ENCODE data around the gene C1orf167. TPM values are rescaled to one million over a fixed set of nuclear protein-coding genes. Genes with fewer than 3 reads are reported as not detected.

C1orf167 gene
- total RNA-seq, 1 donor from 2014 or later = not detected

DNA sequence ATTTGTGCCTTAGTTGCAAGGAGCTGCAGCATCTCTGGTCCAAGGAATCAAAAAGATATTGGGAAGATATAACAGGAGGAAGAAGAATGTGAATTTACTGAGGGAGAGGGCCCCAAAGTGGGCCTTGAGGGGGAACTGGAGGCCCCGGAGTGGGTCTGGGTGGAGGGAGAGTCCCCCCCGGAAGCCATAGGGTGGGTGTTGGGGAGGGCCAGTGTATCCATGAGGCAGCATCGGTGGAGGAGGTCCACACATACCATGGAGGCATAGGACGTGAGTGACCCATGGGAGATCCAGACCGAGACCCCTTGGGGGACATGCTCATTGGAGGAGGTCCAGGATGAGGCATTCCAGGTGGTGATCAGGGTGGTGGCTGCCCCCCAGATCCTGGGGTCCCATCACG lies 708 bp upstream of the C1orf167 start:
- H3K9me3 Mint-ChIP-seq (ENCODE audit: unreplicated experiment) = peaks cover 2% of the 10 kb centered on the region
- no peak overlapping the region for H3K27ac Mint-ChIP-seq (ENCODE audit: unreplicated experiment)
- DNase-seq = no peak
- TF ChIP-seq, protein P1, sequence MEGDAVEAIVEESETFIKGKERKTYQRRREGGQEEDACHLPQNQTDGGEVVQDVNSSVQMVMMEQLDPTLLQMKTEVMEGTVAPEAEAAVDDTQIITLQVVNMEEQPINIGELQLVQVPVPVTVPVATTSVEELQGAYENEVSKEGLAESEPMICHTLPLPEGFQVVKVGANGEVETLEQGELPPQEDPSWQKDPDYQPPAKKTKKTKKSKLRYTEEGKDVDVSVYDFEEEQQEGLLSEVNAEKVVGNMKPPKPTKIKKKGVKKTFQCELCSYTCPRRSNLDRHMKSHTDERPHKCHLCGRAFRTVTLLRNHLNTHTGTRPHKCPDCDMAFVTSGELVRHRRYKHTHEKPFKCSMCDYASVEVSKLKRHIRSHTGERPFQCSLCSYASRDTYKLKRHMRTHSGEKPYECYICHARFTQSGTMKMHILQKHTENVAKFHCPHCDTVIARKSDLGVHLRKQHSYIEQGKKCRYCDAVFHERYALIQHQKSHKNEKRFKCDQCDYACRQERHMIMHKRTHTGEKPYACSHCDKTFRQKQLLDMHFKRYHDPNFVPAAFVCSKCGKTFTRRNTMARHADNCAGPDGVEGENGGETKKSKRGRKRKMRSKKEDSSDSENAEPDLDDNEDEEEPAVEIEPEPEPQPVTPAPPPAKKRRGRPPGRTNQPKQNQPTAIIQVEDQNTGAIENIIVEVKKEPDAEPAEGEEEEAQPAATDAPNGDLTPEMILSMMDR (IDR thresholded peaks at IDR 0.05; ENCODE audit: partially characterized antibody, unreplicated experiment) = no peak
- H3K4me3 Mint-ChIP-seq (ENCODE audit: unreplicated experiment) = no peak overlapping the region
- peaks cover 14% of the 10 kb centered on the region for H3K36me3 Mint-ChIP-seq (ENCODE audit: unreplicated experiment)
- H3K4me1 Mint-ChIP-seq (ENCODE audit: low read depth, unreplicated experiment) = peaks cover 3% of the 10 kb centered on the region
- H3K27me3 Mint-ChIP-seq (ENCODE audit: unreplicated experiment) = peaks cover 14% of the 10 kb centered on the region

DNA sequence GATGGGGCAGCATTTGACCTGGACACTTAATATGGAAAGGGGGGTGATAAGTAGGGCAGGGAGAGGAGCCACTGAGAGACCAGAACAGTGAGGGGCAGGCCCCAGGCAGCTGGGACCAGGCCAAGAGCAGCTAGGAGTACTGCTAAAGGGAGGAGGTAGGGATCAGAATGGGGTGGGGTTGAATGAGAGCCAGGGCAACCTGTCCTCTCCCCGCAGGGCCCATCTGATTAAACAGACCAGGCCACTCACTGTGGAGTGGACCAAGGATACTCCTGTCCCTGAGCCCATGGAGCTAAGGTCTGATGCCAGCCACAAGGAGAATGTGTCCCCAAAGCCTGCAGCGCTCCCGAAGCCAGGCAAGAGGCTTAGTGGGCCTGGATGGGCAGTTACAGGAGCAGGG lies 2.1 kb downstream of the C1orf167 start:
- TF ChIP-seq, protein P1 (IDR thresholded peaks at IDR 0.05; ENCODE audit: partially characterized antibody, unreplicated experiment) = no peak
- no peak overlapping the region for H3K4me3 Mint-ChIP-seq (ENCODE audit: unreplicated experiment)
- H3K4me1 Mint-ChIP-seq (ENCODE audit: low read depth, unreplicated experiment) = peaks cover 6% of the 10 kb centered on the region
- peaks cover 5% of the 10 kb centered on the region for H3K36me3 Mint-ChIP-seq (ENCODE audit: unreplicated experiment)
- H3K27me3 Mint-ChIP-seq (ENCODE audit: unreplicated experiment) = peaks cover 16% of the 10 kb centered on the region
- peaks cover 2% of the 10 kb centered on the region for H3K9me3 Mint-ChIP-seq (ENCODE audit: unreplicated experiment)
- DNase-seq = no peak
- H3K27ac Mint-ChIP-seq (ENCODE audit: unreplicated experiment) = no peak overlapping the region

DNA sequence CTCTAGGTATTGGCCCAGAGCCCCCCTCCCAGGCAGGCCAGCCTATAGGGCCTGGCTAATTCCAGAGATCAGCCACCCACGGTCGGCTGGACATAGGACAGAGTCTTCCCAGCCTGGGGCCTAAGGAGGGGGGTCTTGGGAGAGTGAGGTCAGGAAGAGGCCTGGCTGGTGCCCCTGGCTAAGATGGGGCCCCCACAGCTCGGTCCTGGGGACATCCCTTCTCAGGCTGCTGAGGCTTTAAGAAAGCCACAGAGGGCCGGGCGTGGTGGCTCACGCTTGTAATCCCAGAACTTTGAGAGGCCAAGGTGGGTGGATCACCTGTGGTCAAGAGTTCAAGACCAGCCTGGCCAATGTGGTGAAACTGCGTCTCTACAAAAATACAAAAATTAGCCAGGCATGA lies 2.5 kb downstream of the C1orf167 start:
- DNase-seq = no peak
- peaks cover 15% of the 10 kb centered on the region for H3K27me3 Mint-ChIP-seq (ENCODE audit: unreplicated experiment)
- H3K4me3 Mint-ChIP-seq (ENCODE audit: unreplicated experiment) = no peak overlapping the region
- TF ChIP-seq, protein P1 (IDR thresholded peaks at IDR 0.05; ENCODE audit: partially characterized antibody, unreplicated experiment) = no peak
- no peak overlapping the region for H3K27ac Mint-ChIP-seq (ENCODE audit: unreplicated experiment)
- H3K9me3 Mint-ChIP-seq (ENCODE audit: unreplicated experiment) = peaks cover 2% of the 10 kb centered on the region
- peaks cover 6% of the 10 kb centered on the region for H3K4me1 Mint-ChIP-seq (ENCODE audit: low read depth, unreplicated experiment)
- H3K36me3 Mint-ChIP-seq (ENCODE audit: unreplicated experiment) = peaks cover 5% of the 10 kb centered on the region

DNA sequence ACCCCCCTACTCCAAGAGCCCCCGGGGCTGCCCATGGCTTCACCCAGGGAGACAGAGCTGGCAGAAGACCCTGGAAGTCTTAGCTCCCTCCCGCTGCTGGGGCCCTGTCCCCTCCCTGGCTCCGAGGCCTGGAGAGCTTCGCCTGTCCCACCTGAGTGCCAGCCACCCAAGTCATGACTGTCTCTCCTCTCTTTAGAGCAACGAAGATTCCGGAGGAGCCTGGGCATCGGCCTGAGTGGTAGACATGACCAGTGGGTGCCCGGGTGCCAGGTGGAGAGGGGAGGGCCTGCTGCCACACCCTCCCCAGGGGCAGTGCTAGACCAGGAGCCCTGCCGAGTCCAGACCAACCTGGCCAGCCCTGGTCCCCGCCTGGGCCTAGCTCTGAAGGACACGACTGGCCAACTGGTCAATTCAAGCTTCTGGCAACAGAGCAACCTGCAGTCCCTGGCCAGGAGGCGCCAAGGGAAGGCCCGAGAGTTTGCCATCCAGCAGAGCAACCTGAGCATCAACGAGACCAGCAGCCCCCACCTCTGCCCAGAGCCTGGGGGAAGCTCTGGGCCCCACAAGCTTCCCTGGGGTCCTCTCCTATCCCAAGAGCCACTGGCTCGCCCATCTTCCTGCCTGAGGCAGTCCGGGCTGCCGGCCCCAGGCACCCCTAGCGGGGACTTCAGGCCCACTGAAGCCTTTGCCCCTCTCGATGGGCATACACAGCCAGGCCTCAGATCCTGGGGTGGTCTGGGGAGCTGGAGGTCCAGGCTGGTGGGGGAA lies 3.9 kb downstream of the C1orf167 start:
- peaks cover 6% of the 10 kb centered on the region for H3K4me1 Mint-ChIP-seq (ENCODE audit: low read depth, unreplicated experiment)
- H3K27ac Mint-ChIP-seq (ENCODE audit: unreplicated experiment) = no peak overlapping the region
- no peak for DNase-seq
- TF ChIP-seq, protein P1 (IDR thresholded peaks at IDR 0.05; ENCODE audit: partially characterized antibody, unreplicated experiment) = no peak
- peaks cover 2% of the 10 kb centered on the region for H3K9me3 Mint-ChIP-seq (ENCODE audit: unreplicated experiment)
- peaks cover 5% of the 10 kb centered on the region for H3K36me3 Mint-ChIP-seq (ENCODE audit: unreplicated experiment)
- peaks cover 12% of the 10 kb centered on the region for H3K27me3 Mint-ChIP-seq (ENCODE audit: unreplicated experiment)
- H3K4me3 Mint-ChIP-seq (ENCODE audit: unreplicated experiment) = no peak overlapping the region

DNA sequence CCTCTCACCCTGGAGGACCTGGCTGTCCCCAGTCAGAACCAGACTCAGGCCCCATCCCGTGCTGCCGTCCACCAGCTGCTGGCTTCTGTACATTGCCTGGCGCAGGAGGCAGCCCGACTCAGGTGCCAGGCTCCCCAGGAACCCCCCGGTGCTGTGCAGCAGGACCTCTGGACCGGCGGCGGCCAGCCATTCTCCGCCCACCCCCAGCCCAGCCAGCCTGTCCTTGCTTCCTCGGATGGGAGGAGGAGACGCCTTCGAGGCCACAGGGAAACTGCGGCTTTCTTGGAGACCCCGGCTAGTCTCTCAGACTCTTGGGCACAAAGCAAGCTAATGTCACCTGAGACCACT lies 4.4 kb downstream of the C1orf167 start:
- Mint-ChIP-seq H3K36me3 (ENCODE audit: unreplicated experiment) (no peaks in the 10 kb centered on the region), H3K27me3 (ENCODE audit: unreplicated experiment) (peaks cover 10% of the 10 kb centered on the region), H3K27ac (ENCODE audit: unreplicated experiment) (no peak overlapping the region), H3K4me3 (ENCODE audit: unreplicated experiment) (no peak overlapping the region), H3K9me3 (ENCODE audit: unreplicated experiment) (peaks cover under 1% of the 10 kb centered on the region), H3K4me1 (ENCODE audit: low read depth, unreplicated experiment) (peaks cover 6% of the 10 kb centered on the region)
- no peak for DNase-seq
- TF ChIP-seq, protein P1 (IDR thresholded peaks at IDR 0.05; ENCODE audit: partially characterized antibody, unreplicated experiment) = no peak
